ENCODE measurements around the gene CMC2.

DNA sequence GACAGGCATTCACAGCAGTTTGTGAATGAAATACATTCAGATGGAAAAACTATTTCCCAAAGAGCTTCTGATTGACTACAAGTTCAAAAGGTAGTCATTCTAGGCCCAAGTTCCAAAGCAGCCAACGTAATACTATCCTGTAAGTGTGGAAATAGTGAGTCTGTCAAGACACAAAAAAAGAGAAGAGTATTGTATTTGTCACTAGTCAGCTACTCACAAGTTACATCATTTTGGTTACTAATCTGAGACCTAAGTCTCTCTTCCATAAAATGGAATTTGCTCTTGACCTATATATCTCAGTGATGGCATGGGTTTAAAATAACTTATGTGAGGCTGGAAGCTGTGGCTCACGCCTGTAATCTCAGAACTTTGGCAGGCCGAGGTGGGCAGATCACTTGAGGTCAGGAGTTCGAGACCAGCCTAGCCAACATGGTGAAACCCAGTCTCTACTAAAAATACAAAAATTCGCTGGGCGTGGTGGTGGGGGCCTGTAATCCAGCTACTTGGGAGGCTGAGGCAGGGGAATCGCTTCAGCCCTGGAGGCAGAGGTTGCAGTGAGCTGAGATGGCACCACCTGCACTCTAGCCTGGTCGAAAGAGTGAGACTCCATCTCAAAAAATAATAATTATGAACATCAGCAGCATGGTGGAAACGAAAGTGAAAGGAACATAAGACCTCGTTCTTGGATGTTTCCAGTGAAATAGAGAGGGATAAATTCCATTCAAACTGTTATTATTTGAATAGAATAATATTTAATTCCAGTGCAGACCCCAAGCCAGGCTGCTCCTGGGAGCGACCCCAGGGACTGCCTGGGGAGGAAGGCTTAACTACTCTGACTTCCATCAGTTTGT is 2.9 kb downstream of the CMC2 start:
- TF ChIP-seq, protein P1, sequence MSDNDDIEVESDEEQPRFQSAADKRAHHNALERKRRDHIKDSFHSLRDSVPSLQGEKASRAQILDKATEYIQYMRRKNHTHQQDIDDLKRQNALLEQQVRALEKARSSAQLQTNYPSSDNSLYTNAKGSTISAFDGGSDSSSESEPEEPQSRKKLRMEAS (IDR thresholded peaks at IDR 0.05): no peak
- TF ChIP-seq EP300 (IDR thresholded peaks at IDR 0.05; ENCODE audit: borderline replicate concordance) (no peak), TAF1 (IDR thresholded peaks at IDR 0.05; ENCODE audit: low read depth) (no peak)

Measured in Ishikawa (cell line).